H9 (cell line): ENCODE results near the gene ZNF845. TPM values are rescaled to one million over a fixed set of nuclear protein-coding genes. Genes with fewer than 3 reads are reported as not detected.
A peak's percentile ranks its signal among the peaks of the same experiment; 100 is the strongest.

ENCODE experiments used
- DNase-seq: peaks from one replicate; pipeline ENCODE4 v3.0.0-alpha.2; 2017
- H2AFZ ChIP-seq: one replicate; pipeline ENCODE4 v1.6.1; 2013; ENCODE audit warnings: mild to moderate bottlenecking, low read length, control low read depth, moderate library complexity
- H2AK5ac ChIP-seq: 2 replicates; pipeline ENCODE4 v1.6.1; 2013; ENCODE audit warnings: low read length, control low read depth, mixed read lengths; ENCODE audit not compliant: insufficient read length
- H2BK120ac ChIP-seq: one replicate; pipeline ENCODE4 v1.6.1; 2013; ENCODE audit warnings: low read depth, mild to moderate bottlenecking, low read length, control low read depth, inconsistent platforms; ENCODE audit not compliant: poor library complexity, severe bottlenecking
- H2BK12ac ChIP-seq: 2 replicates; pipeline ENCODE4 v1.6.1; 2013; ENCODE audit warnings: low read length, control low read depth, mixed read lengths, low read depth; ENCODE audit not compliant: insufficient read length
- H2BK15ac ChIP-seq: 2 replicates; pipeline ENCODE4 v1.6.1; 2013; ENCODE audit warnings: low read depth, low read length, control low read depth
- H2BK20ac ChIP-seq: one replicate; pipeline ENCODE4 v1.6.1; 2013; ENCODE audit warnings: low read depth, mild to moderate bottlenecking, low read length, control low read depth, inconsistent platforms; ENCODE audit not compliant: poor library complexity, severe bottlenecking
- H2BK5ac ChIP-seq: 2 replicates; pipeline ENCODE4 v1.6.1; 2013; ENCODE audit warnings: low read length, control low read depth, mixed read lengths; ENCODE audit not compliant: insufficient read length
- H3K14ac ChIP-seq: 2 replicates; pipeline ENCODE4 v1.6.1; 2013; ENCODE audit warnings: low read length, control low read depth; ENCODE audit not compliant: insufficient read depth
- H3K18ac ChIP-seq: 2 replicates; pipeline ENCODE4 v1.6.1; 2013; ENCODE audit warnings: low read depth, mild to moderate bottlenecking, mixed read lengths, low read length, control low read depth; ENCODE audit not compliant: insufficient read length
- H3K23ac ChIP-seq: 2 replicates; pipeline ENCODE4 v1.6.1; 2013; ENCODE audit warnings: low read length, control low read depth, mixed read lengths, low read depth; ENCODE audit not compliant: insufficient read length
- H3K23me2 ChIP-seq: 2 replicates; pipeline ENCODE4 v1.6.1; 2013; ENCODE audit warnings: low read depth, mild to moderate bottlenecking, mixed read lengths, low read length, control low read depth; ENCODE audit not compliant: insufficient read length, poor library complexity, severe bottlenecking
- H3K27ac ChIP-seq: 2 replicates; pipeline ENCODE4 v1.5.1; 2013; ENCODE audit warnings: low read length, control low read depth, mixed read lengths, low read depth; ENCODE audit not compliant: insufficient read length
- H3K27me3 ChIP-seq: 2 replicates; pipeline ENCODE4 v1.6.1; 2013; ENCODE audit warnings: low read length, control low read depth, inconsistent platforms; ENCODE audit not compliant: insufficient read depth
- H3K4ac ChIP-seq: 2 replicates; pipeline ENCODE4 v1.6.1; 2013; ENCODE audit warnings: low read depth, mild to moderate bottlenecking, control low read depth, inconsistent platforms, low read length, moderate library complexity
- H3K4me1 ChIP-seq: 2 replicates; pipeline ENCODE4 v1.6.1; 2013; ENCODE audit warnings: low read length, control low read depth, inconsistent platforms; ENCODE audit not compliant: insufficient read depth
- H3K4me2 ChIP-seq: 2 replicates; pipeline ENCODE4 v1.6.1; 2013; ENCODE audit warnings: low read length, control low read depth, mixed read lengths; ENCODE audit not compliant: insufficient read length, insufficient read depth
- H3K56ac ChIP-seq: 2 replicates; pipeline ENCODE4 v1.6.1; 2013; ENCODE audit warnings: low read depth, mild to moderate bottlenecking, mixed read lengths, low read length, control low read depth; ENCODE audit not compliant: insufficient read length
- H3K79me1 ChIP-seq: 2 replicates; pipeline ENCODE4 v1.6.1; 2013; ENCODE audit warnings: low read depth, mild to moderate bottlenecking, moderate library complexity, low read length, control low read depth, inconsistent platforms; ENCODE audit not compliant: insufficient read depth, poor library complexity, severe bottlenecking
- H3K79me2 ChIP-seq: 2 replicates; pipeline ENCODE4 v1.6.1; 2013; ENCODE audit warnings: low read length, control low read depth, inconsistent platforms; ENCODE audit not compliant: insufficient read depth
- H3K9ac ChIP-seq: 2 replicates; pipeline ENCODE4 v1.6.1; 2013; ENCODE audit warnings: low read length, control low read depth, mixed read lengths; ENCODE audit not compliant: insufficient read length; ENCODE audit errors: extremely low read depth
- H3K9me3 ChIP-seq: one replicate; pipeline ENCODE4 v1.6.1; 2013; ENCODE audit warnings: low read depth, low read length, inconsistent platforms; ENCODE audit not compliant: control insufficient read depth
- H3T11ph ChIP-seq: one replicate; pipeline ENCODE4 v1.6.1; 2013; ENCODE audit warnings: mild to moderate bottlenecking, low read length, control low read depth, inconsistent platforms
- H4K20me1 ChIP-seq: one replicate; pipeline ENCODE4 v1.6.1; 2013; ENCODE audit not compliant: control insufficient read depth, insufficient read length, insufficient read depth
- H4K5ac ChIP-seq: 2 replicates; pipeline ENCODE4 v1.6.1; 2013; ENCODE audit warnings: low read depth, mild to moderate bottlenecking, mixed read lengths, low read length, control low read depth; ENCODE audit not compliant: insufficient read length
- H4K8ac ChIP-seq: replicated peaks from 2 replicates; pipeline ENCODE4 v1.6.1; 2013; ENCODE audit warnings: low read length, control low read depth, mixed read lengths, low read depth; ENCODE audit not compliant: insufficient read length
- H4K91ac ChIP-seq: 2 replicates; pipeline ENCODE4 v1.6.1; 2013; ENCODE audit warnings: low read depth, mild to moderate bottlenecking, moderate library complexity, mixed read lengths, low read length, control low read depth; ENCODE audit not compliant: insufficient read length
- H3K27ac Mint-ChIP-seq, 3 experiments: 2 replicates in 2 of 3; 3 replicates in 1 of 3; pipeline ENCODE4 v1.8.0; 2020 to 2021; ENCODE audit warnings: mixed read lengths in 3 of 3, mild to moderate bottlenecking in 1 of 3, moderate library complexity in 1 of 3
- H3K27me3 Mint-ChIP-seq: 2 replicates; pipeline ENCODE4 v1.8.0; 2021; ENCODE audit warnings: low read depth, mild to moderate bottlenecking, moderate library complexity, mixed read lengths
- H3K36me3 Mint-ChIP-seq, 3 experiments: 2 replicates in 2 of 3; 3 replicates in 1 of 3; pipeline ENCODE4 v1.8.0; 2020 to 2021; ENCODE audit warnings: low read depth in 3 of 3, mixed read lengths in 3 of 3; ENCODE audit not compliant: insufficient read depth in 1 of 3
- H3K4me1 Mint-ChIP-seq, 2 experiments: 2 replicates each; pipeline ENCODE4 v1.8.0; 2020; ENCODE audit warnings: mixed read lengths in 2 of 2
- H3K4me3 Mint-ChIP-seq, 2 experiments: 2 replicates in 1 of 2; 3 replicates in 1 of 2; pipeline ENCODE4 v1.8.0; 2020 to 2021; ENCODE audit warnings: mild to moderate bottlenecking in 2 of 2, mixed read lengths in 2 of 2, moderate library complexity in 1 of 2
- H3K9me3 Mint-ChIP-seq, 2 experiments: 2 replicates in 1 of 2; 3 replicates in 1 of 2; pipeline ENCODE4 v1.8.0; 2020; ENCODE audit warnings: mild to moderate bottlenecking in 2 of 2, mixed read lengths in 2 of 2, moderate library complexity in 1 of 2
- CTCF ChIP-seq: fragments of 200-600 bp; sonication (generic); conservative IDR thresholded peaks from 3 replicates; pipeline ENCODE4 v1.8.0; 2021; ENCODE audit warnings: antibody characterized with exemption, mild to moderate bottlenecking
- WGBS: extraction: QIAGEN DNeasy Blood & Tissue Kit; methylation state at CpG from one replicate; pipeline ENCODE4 v1.1.7; 2013; ENCODE audit warnings: missing lambda C conversion rate, low lambda C conversion rate, mixed read lengths; ENCODE audit not compliant: insufficient read length; ENCODE audit errors: extremely low coverage; 5-methylcytosine and 5-hydroxymethylcytosine counted together
- total RNA-seq: library from RNA; stranded (reverse); gene quantifications from 2 replicates; pipeline ENCODE4 v1.2.1, GENCODE V29; 2021

ZNF845 gene
- total RNA-seq, 1 experiment from 2014 or later, result 17.4 TPM

- Histone ChIP-seq H2BK5ac (no peak overlapping the region), H3K27me3 (no peaks in the 10 kb centered on the region; the same call in 1 of the 2 replicates), H4K20me1 (no peaks in the 10 kb centered on the region), H3K79me2 (no peaks in the 10 kb centered on the region), H2AK5ac (no peak overlapping the region), H3K27ac (no peak overlapping the region), H3K56ac (no peak overlapping the region), H3K79me1 (no peaks in the 10 kb centered on the region), H3K14ac (no peak overlapping the region), H4K5ac (no peak overlapping the region), H3K18ac (no peak overlapping the region), H3K4ac (no peak overlapping the region), H2BK120ac (no peak overlapping the region), H4K91ac (no peak overlapping the region), H2BK12ac (no peak overlapping the region), H3K23me2 (peaks cover 4% of the 10 kb centered on the region), H3T11ph (no peak overlapping the region), H3K4me1 (no peaks in the 10 kb centered on the region; the same call in 1 of the 2 replicates), H3K4me2 (no peak overlapping the region), H3K9ac (no peak overlapping the region), H2BK20ac (no peak overlapping the region), H2AFZ (no peak overlapping the region), H4K8ac (no peak overlapping the region), H2BK15ac (no peak overlapping the region), H3K23ac (no peak overlapping the region), H3K9me3 (no peaks in the 10 kb centered on the region)
- peaks cover 35 to 60% of the 10 kb centered on the region in 2 experiments for H3K9me3 Mint-ChIP-seq
- no peak overlapping the region for H3K4me3 Mint-ChIP-seq
- peak; percentile 48 for DNase-seq
- TF ChIP-seq CTCF, result no peak
- H3K4me1 Mint-ChIP-seq, result peaks cover 3 to 11% of the 10 kb centered on the region in 2 experiments; a peak in 2 of 4 replicates
- no CpG with 5 or more reads among the region's 24 CpGs for WGBS
- peaks cover 4 to 10% (median 8%) of the 10 kb centered on the region in 3 experiments; a peak in 6 of 7 replicates for H3K36me3 Mint-ChIP-seq
- H3K27ac Mint-ChIP-seq, result no peak overlapping the region
- H3K27me3 Mint-ChIP-seq, result peaks cover 29% of the 10 kb centered on the region
Observed at GRCh38 chr19:53328967-53329366, 4.6 kb upstream of the ZNF845 start.
